Measurements from ENCODE around the gene DNAJA3. TPM values are rescaled to one million over a fixed set of nuclear protein-coding genes. Genes with fewer than 3 reads are reported as not detected.

Gene DNAJA3
- total and polyA plus RNA-seq, 2 donors (not counting 3 experiments of a cell fraction or from before 2014, with no cell fraction given): 33.4 to 45.4 TPM

GRCh38 chr16:4433914-4434787 lies 8.5 kb downstream of the DNAJA3 start:
- Histone ChIP-seq H3K4me2 (ENCODE audit: insufficient read depth, low read length) (no peak overlapping the region), H3K9ac (replicated peaks; ENCODE audit: extremely low read depth, insufficient read depth, low read length) (no peak overlapping the region), H3K4me1 (ENCODE audit: control insufficient read depth, extremely low read depth, insufficient read depth, low read length) (no peaks in the 10 kb centered on the region), H3K79me2 (ENCODE audit: control insufficient read depth, insufficient read depth, low read length) (peaks cover 12% of the 10 kb centered on the region), H3K4me3 (replicated peaks in 1 of 3; ENCODE audit: insufficient read depth in 1 of 3, low read depth in 1 of 3, low read length in 3 of 3) (no peak overlapping the region), H3K27me3 (ENCODE audit: control insufficient read depth in 2 of 2, insufficient read depth in 2 of 2, low read length in 2 of 2) (no peaks in the 10 kb centered on the region), H4K20me1 (replicated peaks; ENCODE audit: control insufficient read depth, extremely low read depth, insufficient read depth, low read length) (no peaks in the 10 kb centered on the region), H3K36me3 (ENCODE audit: control insufficient read depth in 2 of 2, extremely low read depth in 1 of 2, insufficient read depth in 2 of 2, low read length in 2 of 2) (peaks cover 8 to 11% of the 10 kb centered on the region in 2 experiments), H3K27ac (ENCODE audit: insufficient read depth, low read depth, low read length) (no peak overlapping the region), H3K9me1 (replicated peaks; ENCODE audit: control insufficient read depth, extremely low read depth, insufficient read depth, low read length) (no peaks in the 10 kb centered on the region), H3K9me3 (replicated peaks; ENCODE audit: control insufficient read depth, insufficient read depth, low read length) (no peaks in the 10 kb centered on the region), H2AFZ (ENCODE audit: low read depth, low read length) (no peak overlapping the region)
- FAIRE-seq (no peak), DNase-seq (ENCODE audit: low read depth, low spot score) (no peak)
- intact Hi-C loops (cut with micrococcal nuclease) (no loop called here), dilution Hi-C loops (cut with MboI; ENCODE audit: extremely low pct_ligation_motif_present, low sequenced_read_pairs) (no loop called here)
- BruUV-seq (replicated peaks): no TSS peak
- ChIA-PET CTCF (no interaction called here), POLR2A (no interaction called here)
- TF ChIP-seq POLR2AphosphoS5 (IDR thresholded peaks at IDR 0.05; ENCODE audit: insufficient read depth, low read depth, low read length): no peak
- TF ChIP-seq CTCF (IDR thresholded peaks at IDR 0.05; ENCODE audit: extremely low read depth in 1 of 2, insufficient read depth in 1 of 2, low read depth in 1 of 2, low read length in 2 of 2): no peak
- TF ChIP-seq MYC (IDR thresholded peaks at IDR 0.05; ENCODE audit: low read depth, low read length): no peak
- no peak for TF ChIP-seq FOS (IDR thresholded peaks at IDR 0.05; ENCODE audit: borderline replicate concordance, insufficient read depth, low read length)
- no peak for TF ChIP-seq GATA2 (IDR thresholded peaks at IDR 0.05; ENCODE audit: insufficient read depth, insufficient read length, low read depth, low read length)
- no peak for TF ChIP-seq EZH2 (IDR thresholded peaks at IDR 0.05; ENCODE audit: borderline replicate concordance, low read depth, low read length, severe bottlenecking)
- no peak for TF ChIP-seq JUN (IDR thresholded peaks at IDR 0.05; ENCODE audit: borderline replicate concordance, insufficient read depth, insufficient read length, low read depth)
- TF ChIP-seq MAX (IDR thresholded peaks at IDR 0.05; ENCODE audit: insufficient read depth, insufficient read length): no peak
- no peak for TF ChIP-seq POLR2A (IDR thresholded peaks at IDR 0.05; ENCODE audit: low read depth, low read length)

All from endothelial cell of umbilical vein (primary cell).